Dendritic cell treated with granulocyte-macrophage colony-stimulating factor and Interleukin-4, amounts not matched to agents 40 ng/mL and 50 ng/mL, for 4 days (primary cell): ENCODE data around the gene TTLL11.

ENCODE experiments used
- H3K27ac Mint-ChIP-seq: one replicate; pipeline ENCODE4 v1.8.0; 2022; ENCODE audit warnings: mild to moderate bottlenecking, mixed read lengths
- H3K27me3 Mint-ChIP-seq: one replicate; pipeline ENCODE4 v1.8.0; 2022; ENCODE audit warnings: mild to moderate bottlenecking, mixed read lengths
- H3K36me3 Mint-ChIP-seq: one replicate; pipeline ENCODE4 v1.8.0; 2022; ENCODE audit warnings: low read depth, mixed read lengths
- H3K4me1 Mint-ChIP-seq: one replicate; pipeline ENCODE4 v1.8.0; 2022; ENCODE audit warnings: low read depth, mixed read lengths
- H3K4me3 Mint-ChIP-seq: one replicate; pipeline ENCODE4 v1.8.0; 2022; ENCODE audit warnings: mild to moderate bottlenecking, moderate library complexity, mixed read lengths
- H3K9me3 Mint-ChIP-seq: one replicate; pipeline ENCODE4 v1.8.0; 2022; ENCODE audit warnings: mixed read lengths
- intact Hi-C: fragments of 100-400 bp; cut with micrococcal nuclease; formaldehyde crosslinking; loops from one replicate; pipeline ENCODE4 v1.15.0; 2022

TTLL11 gene

DNA sequence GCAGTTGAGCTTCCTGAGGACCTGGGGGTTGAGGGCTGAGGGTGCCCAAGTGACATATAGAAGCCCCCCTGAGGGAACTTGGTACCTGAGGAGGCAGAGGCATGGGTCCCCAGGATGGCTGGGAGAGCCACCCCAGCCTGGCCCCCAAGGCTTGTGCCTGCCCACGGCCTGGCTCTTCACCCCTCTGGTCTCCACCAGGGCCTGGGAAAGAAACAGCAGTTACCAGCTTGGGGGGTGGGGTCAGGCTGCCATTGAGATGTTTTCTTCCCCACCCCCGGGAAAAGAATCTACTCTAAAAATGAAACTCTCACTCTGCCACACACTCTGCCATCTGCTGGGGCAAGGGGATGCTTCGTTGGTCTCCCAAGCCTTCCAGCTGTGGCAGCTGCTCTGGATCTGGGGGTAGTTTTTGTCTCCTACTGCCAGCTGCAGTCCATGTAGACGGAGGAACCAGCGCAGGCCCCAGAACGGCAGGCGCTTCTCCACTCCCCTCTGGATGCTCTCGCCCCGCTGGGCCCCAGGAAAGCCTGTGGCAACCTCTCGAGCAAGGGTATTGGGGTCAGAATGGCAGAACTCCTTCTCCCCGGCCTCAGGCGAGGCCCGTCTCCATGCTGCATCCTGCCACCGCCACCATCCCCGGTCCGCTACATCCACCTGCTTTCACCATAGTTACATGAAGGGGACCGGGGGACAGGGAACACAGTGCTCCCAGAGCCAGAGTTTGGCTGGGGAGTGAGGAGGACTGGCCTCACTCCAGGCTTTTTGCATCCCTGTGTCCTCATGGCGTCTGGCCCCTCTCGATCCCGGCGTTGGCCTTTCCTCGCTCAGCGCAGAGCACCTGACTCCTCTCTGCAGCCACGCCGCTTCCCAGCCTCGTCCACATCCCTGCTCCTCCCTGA, 318.1 kb downstream of the TTLL11 start:
- Mint-ChIP-seq H3K36me3 (no peaks in the 10 kb centered on the region), H3K4me1 (no peaks in the 10 kb centered on the region), H3K4me3 (no peak overlapping the region), H3K27ac (no peak overlapping the region), H3K9me3 (no peaks in the 10 kb centered on the region), H3K27me3 (peaks cover 2% of the 10 kb centered on the region)
- intact Hi-C loops: no loop called here

DNA sequence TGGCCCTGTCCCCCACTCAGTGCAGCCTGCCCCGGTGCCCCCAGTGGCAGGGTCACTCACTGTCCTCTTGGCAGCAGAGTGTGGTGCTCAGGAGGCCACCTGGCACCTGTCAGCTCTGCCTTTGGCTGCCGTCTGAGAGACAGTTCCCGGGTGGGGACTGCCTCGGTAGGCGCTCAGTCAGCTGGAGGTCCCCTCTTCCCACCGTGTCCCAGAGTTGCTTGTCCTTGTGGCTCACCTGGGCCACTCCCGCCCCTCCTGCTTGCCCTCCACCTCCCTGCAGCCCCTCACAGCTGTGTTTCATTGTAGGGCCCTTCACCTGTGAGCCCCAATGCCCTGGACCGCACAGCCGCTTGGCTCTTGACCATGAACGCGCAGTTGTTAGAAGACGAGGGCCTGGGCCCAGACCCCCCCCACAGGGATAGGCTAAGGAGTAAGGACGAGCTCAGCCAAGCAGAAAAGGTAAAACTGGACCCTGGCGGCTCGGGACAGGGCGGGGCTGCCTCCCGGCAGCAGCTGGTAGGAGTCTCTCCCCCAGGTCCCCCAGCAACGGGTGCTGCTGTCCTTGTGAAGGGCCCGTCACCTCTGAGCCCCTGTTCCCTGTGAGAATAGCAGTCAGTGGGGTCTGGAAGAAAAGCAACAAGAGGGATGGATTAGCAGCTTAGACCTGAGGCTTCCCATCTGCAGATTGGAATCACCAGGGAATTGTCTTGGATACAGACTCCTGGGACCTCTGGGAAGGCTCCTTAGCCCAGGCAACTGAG, 319.0 kb downstream of the TTLL11 start:
- Mint-ChIP-seq H3K4me3 (no peak overlapping the region), H3K9me3 (no peaks in the 10 kb centered on the region), H3K36me3 (no peaks in the 10 kb centered on the region), H3K4me1 (no peaks in the 10 kb centered on the region), H3K27ac (no peak overlapping the region), H3K27me3 (peaks cover 2% of the 10 kb centered on the region)
- intact Hi-C loops: no loop called here

DNA sequence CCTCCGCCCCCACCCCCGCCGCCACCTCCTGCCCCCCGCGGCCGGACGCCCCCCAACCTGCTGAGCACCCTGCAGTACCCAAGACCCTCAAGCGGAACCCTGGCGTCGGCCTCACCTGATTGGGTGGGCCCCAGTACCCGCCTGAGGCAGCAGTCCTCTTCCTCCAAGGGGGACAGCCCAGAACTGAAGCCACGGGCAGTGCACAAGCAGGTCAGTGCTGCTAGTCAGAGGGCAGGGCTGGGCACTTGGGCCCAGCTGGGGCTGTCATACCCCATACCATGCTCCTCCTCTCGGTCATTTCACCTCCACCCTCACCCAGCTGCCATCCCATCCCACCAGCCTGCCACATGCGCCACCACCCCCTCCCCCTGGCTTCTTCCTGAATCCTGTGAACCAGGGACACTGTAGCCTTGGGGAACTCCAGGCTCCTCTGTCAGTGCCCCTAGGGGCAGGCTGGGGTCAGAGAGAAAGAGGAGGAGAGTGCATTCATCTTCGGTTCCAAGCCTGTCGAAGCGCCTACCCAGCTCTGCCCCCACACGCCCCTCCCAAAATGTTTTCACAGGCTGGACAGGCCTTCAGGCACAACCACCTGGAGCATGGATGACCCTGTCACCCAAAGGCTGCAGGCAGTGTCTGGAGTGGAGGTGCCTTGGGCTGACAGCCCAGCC, 319.7 kb downstream of the TTLL11 start:
- Mint-ChIP-seq H3K4me1 (no peaks in the 10 kb centered on the region), H3K36me3 (no peaks in the 10 kb centered on the region), H3K27ac (no peak overlapping the region), H3K9me3 (no peaks in the 10 kb centered on the region), H3K27me3 (no peaks in the 10 kb centered on the region), H3K4me3 (no peak overlapping the region)
- intact Hi-C loops: no loop called here

DNA sequence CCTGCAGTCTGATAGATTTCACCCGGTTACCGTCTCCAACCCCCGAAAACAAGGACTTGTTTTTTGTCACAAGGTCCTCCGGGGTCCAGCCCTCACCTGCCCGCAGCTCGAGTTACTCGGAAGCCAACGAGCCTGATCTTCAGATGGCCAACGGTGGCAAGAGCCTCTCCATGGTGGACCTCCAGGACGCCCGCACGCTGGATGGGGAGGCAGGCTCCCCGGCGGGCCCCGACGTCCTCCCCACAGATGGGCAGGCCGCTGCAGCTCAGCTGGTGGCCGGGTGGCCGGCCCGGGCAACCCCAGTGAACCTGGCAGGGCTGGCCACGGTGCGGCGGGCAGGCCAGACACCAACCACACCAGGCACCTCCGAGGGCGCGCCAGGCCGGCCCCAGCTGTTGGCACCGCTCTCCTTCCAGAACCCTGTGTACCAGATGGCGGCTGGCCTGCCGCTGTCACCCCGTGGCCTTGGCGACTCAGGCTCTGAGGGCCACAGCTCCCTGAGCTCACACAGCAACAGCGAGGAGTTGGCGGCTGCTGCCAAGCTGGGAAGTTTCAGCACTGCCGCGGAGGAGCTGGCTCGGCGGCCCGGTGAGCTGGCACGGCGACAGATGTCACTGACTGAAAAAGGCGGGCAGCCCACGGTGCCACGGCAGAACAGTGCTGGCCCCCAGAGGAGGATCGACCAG, 320.4 kb downstream of the TTLL11 start:
- intact Hi-C loops: no loop called here
- H3K27ac Mint-ChIP-seq: no peak overlapping the region
- H3K9me3 Mint-ChIP-seq: no peaks in the 10 kb centered on the region
- H3K4me1 Mint-ChIP-seq: no peaks in the 10 kb centered on the region
- no peaks in the 10 kb centered on the region for H3K27me3 Mint-ChIP-seq
- H3K4me3 Mint-ChIP-seq: no peak overlapping the region
- H3K36me3 Mint-ChIP-seq: no peaks in the 10 kb centered on the region
